NB4 (cell line): ENCODE measurements around the gene PBOV1.

Experiments used
- MYC ChIP-seq: IDR thresholded peaks from 2 replicates; pipeline ENCODE4 v1.6.1; 2011; ENCODE audit warnings: low read depth, low read length
- POLR2A ChIP-seq: IDR thresholded peaks from 2 replicates; pipeline ENCODE4 v1.6.1; 2011; ENCODE audit warnings: mild to moderate bottlenecking; ENCODE audit not compliant: insufficient read length; ENCODE audit errors: extremely low read depth
- TF ChIP-seq, protein P1 (sequence below): IDR thresholded peaks from one replicate; pipeline ENCODE4 v1.5.1; 2012; ENCODE audit warnings: low read depth, low read length
- TF ChIP-seq, protein P2 (sequence below): IDR thresholded peaks from 2 replicates; pipeline ENCODE4 v1.6.1; 2011; ENCODE audit warnings: low read depth, low read length

DNA sequence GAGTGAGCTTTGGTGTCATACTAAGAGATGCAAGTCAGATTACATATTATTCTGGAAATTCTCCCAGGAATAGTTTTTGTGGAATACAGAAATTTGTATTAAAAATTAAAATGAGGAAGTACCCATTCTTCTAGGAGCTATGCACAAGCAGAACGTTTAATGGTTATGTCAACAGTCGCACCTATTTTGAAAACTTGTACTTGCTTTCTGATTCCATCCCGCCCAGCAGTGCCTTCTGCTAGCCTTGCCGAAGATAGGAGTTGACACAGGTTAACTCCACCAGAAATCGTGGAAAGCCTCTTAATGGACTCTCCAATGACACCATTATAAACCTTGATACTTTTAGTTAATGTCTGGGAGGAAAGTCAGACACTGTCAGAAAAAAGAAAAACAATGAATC lies 6.7 kb downstream of the PBOV1 start:
- TF ChIP-seq, protein P1, sequence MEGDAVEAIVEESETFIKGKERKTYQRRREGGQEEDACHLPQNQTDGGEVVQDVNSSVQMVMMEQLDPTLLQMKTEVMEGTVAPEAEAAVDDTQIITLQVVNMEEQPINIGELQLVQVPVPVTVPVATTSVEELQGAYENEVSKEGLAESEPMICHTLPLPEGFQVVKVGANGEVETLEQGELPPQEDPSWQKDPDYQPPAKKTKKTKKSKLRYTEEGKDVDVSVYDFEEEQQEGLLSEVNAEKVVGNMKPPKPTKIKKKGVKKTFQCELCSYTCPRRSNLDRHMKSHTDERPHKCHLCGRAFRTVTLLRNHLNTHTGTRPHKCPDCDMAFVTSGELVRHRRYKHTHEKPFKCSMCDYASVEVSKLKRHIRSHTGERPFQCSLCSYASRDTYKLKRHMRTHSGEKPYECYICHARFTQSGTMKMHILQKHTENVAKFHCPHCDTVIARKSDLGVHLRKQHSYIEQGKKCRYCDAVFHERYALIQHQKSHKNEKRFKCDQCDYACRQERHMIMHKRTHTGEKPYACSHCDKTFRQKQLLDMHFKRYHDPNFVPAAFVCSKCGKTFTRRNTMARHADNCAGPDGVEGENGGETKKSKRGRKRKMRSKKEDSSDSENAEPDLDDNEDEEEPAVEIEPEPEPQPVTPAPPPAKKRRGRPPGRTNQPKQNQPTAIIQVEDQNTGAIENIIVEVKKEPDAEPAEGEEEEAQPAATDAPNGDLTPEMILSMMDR = no peak
- TF ChIP-seq MYC (no peak), POLR2A (no peak)
- TF ChIP-seq, protein P2, sequence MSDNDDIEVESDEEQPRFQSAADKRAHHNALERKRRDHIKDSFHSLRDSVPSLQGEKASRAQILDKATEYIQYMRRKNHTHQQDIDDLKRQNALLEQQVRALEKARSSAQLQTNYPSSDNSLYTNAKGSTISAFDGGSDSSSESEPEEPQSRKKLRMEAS = no peak
